ENCODE results near the gene KCNN1. TPM values are rescaled to one million over a fixed set of nuclear protein-coding genes. Genes with fewer than 3 reads are reported as not detected.

The KCNN1 gene
- total and polyA plus RNA-seq, 11 donors: 0.03 to 0.27 (median 0.07) TPM; not detected in 7

DNA sequence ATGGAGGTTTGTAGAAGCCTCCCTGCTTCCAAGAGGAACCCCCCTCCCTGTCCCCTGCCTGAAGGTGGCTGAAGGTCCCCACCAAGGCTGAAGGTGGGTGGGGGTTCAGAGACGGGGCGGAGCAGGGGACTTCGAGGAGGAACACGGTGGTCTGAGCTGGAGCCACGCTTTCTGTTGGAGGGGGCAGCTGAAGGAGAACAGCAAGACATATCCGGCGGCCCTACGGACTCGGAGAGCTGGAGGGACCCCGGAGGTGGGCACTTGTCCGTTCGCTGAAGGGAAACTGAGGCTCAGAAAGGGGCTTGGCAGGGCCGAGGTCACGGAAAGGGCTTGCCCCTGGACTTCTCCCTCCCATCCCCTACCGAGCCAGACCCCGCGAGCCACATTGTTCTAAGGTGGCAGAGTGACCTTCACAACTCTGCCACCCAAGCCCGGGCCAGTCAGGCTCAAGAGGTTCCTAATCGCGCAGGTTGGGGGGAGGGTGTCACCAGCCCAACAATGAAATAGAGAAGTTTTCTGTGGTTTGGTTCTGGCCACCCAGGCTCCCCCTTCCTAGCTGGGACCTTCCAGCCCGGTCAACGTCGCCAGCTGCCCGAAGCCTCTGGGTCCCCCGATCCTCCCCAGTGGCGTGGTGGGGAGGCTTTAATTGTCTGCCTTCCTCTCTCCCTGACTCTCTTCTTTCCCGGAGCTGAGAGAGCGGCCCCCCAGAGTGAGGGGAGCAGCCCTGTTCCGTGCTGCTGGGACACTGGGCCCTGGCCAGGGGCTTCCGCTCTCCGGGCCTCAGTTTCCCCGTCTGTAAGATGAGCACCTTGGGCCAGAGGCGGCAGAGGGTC lies 15.5 kb upstream of the KCNN1 start:
- 1 to 2% (median 1%) methylated on average over 28 to 33 of the region's 33 CpGs for whole genome bisulfite sequencing, 4 donors
- H3K4me3 ChIP-seq: peak overlapping the region in 4 of 12 donors; percentile 4 to 22 (median 14)
- no peak overlapping the region for H3K27ac ChIP-seq
- ATAC-seq: no peak
- H3K4me1 ChIP-seq: peaks cover 6 to 55% (median 38%) of the 10 kb centered on the region in 12 donors
- peaks cover 33 to 82% (median 65%) of the 10 kb centered on the region in 9 donors for H3K27me3 ChIP-seq
- TF ChIP-seq, protein P1, sequence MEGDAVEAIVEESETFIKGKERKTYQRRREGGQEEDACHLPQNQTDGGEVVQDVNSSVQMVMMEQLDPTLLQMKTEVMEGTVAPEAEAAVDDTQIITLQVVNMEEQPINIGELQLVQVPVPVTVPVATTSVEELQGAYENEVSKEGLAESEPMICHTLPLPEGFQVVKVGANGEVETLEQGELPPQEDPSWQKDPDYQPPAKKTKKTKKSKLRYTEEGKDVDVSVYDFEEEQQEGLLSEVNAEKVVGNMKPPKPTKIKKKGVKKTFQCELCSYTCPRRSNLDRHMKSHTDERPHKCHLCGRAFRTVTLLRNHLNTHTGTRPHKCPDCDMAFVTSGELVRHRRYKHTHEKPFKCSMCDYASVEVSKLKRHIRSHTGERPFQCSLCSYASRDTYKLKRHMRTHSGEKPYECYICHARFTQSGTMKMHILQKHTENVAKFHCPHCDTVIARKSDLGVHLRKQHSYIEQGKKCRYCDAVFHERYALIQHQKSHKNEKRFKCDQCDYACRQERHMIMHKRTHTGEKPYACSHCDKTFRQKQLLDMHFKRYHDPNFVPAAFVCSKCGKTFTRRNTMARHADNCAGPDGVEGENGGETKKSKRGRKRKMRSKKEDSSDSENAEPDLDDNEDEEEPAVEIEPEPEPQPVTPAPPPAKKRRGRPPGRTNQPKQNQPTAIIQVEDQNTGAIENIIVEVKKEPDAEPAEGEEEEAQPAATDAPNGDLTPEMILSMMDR (IDR thresholded peaks at IDR 0.05): no peak
- no peak for TF ChIP-seq POLR2A (IDR thresholded peaks at IDR 0.05)
- H3K36me3 ChIP-seq: no peaks in the 10 kb centered on the region
- intact Hi-C loops (cut with DNase I): loop anchor here in 1 of 10 donors (5.0 kb wide), 1 partner anchor 41 kb away; no protein-coding TSS in a partner anchor
- no peaks in the 10 kb centered on the region for H3K9me3 ChIP-seq
- DNase-seq: no peak

DNA sequence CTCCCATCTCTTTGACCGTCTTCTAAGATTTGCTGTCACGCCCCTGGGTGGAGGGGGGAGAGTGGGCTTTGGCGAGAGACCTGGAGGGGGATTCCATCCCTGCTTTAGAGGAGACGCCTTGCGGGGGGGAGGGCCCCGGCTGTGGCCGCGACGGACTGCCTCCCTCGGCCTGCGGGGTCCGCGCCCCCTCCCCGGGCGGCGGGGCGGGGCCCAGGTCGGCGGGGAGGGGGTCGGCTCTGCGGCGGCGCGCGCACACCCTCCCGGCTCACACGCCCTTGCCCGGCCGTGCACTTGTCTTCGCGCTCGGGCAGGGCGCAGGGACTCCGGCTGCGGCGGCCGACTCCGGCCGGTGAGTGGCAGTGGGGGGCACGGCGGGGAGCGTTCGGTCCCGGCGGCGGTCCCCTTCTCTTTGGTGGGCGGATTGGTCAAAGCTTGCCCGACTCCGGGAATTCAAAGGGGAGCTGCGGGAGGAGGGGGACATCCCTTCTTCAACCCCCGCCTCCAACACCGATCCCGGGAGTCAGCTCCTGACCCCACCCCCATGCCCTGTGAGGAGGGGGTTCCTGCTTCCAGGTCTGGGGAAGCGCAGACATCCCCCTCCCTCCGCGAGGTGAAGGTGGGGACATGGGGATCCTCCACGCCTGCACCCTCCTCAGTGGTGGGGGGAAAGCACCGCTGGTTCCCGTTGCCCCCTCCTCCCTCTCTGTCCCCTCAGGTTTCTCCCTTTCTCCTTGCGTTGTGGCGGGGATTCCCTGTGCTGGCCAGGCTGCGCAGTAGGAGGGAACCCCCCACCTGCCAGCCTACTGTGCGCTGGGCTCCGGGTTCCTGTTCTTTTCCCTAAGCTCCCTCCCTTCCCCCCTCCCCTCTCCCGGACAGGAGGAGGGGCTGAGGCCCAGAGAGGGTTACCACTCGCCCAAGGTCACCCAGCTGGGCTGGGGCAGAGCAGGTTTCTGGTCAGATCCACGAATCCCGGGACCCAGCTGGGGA lies 14.6 kb upstream of the KCNN1 start:
- H3K4me1 ChIP-seq: peaks cover 6 to 52% (median 36%) of the 10 kb centered on the region in 12 donors
- H3K9me3 ChIP-seq: no peaks in the 10 kb centered on the region
- ATAC-seq (no peak), DNase-seq (no peak)
- H3K27me3 ChIP-seq: peaks cover 33 to 88% (median 71%) of the 10 kb centered on the region in 9 donors
- intact Hi-C loops (cut with DNase I): loop anchor here in 1 of 10 donors (5.0 kb wide), 1 partner anchor 40 kb away; no protein-coding TSS in a partner anchor
- TF ChIP-seq, protein P1 (IDR thresholded peaks at IDR 0.05): no peak
- TF ChIP-seq POLR2A (IDR thresholded peaks at IDR 0.05): no peak
- H3K36me3 ChIP-seq: no peaks in the 10 kb centered on the region
- 1 to 2% (median 1%) methylated on average over 18 to 68 of the region's 68 CpGs for WGBS, 4 donors
- H3K4me3 ChIP-seq: peak overlapping the region in 3 of 12 donors; percentile 1 to 9 (median 6)
- no peak overlapping the region for H3K27ac ChIP-seq

DNA sequence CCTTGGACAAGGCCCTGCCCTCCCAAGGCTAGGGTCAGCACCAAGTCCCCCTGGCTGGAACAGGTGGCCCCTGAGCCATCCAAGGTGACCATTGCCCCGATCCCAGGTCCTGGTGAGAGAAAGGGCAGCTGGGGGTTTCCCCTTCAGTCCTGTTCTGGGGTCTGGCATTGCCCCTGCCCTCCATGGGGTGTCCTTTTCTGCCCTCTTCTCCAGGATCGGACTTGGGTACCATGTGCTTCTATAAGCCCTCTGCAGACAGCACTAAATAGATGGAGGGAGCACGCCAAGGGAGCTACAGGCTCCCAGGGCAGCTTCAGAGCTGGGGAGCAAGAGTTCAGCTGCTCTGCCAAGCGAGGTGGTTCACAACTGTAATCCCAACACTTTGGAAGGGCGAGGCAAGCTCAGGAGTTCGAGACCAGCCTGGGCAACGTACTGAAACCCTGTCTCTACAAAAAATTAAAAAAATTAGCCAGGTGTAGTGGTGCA lies 13.5 kb upstream of the KCNN1 start:
- Histone ChIP-seq H3K4me3 (no peak overlapping the region), H3K27me3 (peaks cover 36 to 96% (median 79%) of the 10 kb centered on the region in 9 donors), H3K27ac (no peak overlapping the region), H3K9me3 (no peaks in the 10 kb centered on the region), H3K36me3 (no peaks in the 10 kb centered on the region), H3K4me1 (peaks cover 6 to 45% (median 34%) of the 10 kb centered on the region in 12 donors)
- TF ChIP-seq, protein P1 (IDR thresholded peaks at IDR 0.05): no peak
- TF ChIP-seq POLR2A (IDR thresholded peaks at IDR 0.05): no peak
- ATAC-seq (no peak), DNase-seq (no peak)
- 56 to 83% (median 64%) methylated on average over 4 to 7 of the region's 7 CpGs for WGBS, 4 donors
- intact Hi-C loops (cut with DNase I): loop anchor here in 1 of 10 donors (5.0 kb wide), 1 partner anchor 39 kb away; no protein-coding TSS in a partner anchor
